Subcutaneous abdominal adipose tissue (tissue), 5 donors: ENCODE results near the gene MAPKAPK2.
"Not testable (repeated sequence)": the region's sequence is repeated elsewhere in the genome, so short reads cannot be mapped to it uniquely, and the experiment has no call there.

Experiments used
- H3K27ac ChIP-seq: one replicate; pipeline ENCODE4 v1.7.0; 2013; ENCODE audit warnings: low read depth, mild to moderate bottlenecking, inconsistent platforms, low read length, moderate library complexity
- H3K27me3 ChIP-seq, 5 donors: one replicate each; pipeline ENCODE4 v1.7.0; 2013; ENCODE audit warnings: low read length in 5 of 5, inconsistent platforms in 1 of 5; ENCODE audit not compliant: control insufficient read depth in 5 of 5, insufficient read depth in 4 of 5
- H3K36me3 ChIP-seq, 5 donors: one replicate each; pipeline ENCODE4 v1.7.0; 2013; ENCODE audit warnings: low read length in 5 of 5; ENCODE audit not compliant: control insufficient read depth in 5 of 5, insufficient read depth in 5 of 5
- H3K4me1 ChIP-seq, 5 donors: one replicate each; pipeline ENCODE4 v1.7.0; 2013; ENCODE audit warnings: low read length in 5 of 5, mild to moderate bottlenecking in 3 of 5, moderate library complexity in 1 of 5; ENCODE audit not compliant: control insufficient read depth in 5 of 5, insufficient read depth in 5 of 5
- H3K4me3 ChIP-seq, 5 donors: one replicate each; pipeline ENCODE4 v1.7.0; 2013; ENCODE audit warnings: low read length in 5 of 5, low read depth in 1 of 5
- H3K9ac ChIP-seq, 5 donors: one replicate each; pipeline ENCODE4 v1.7.0; 2013; ENCODE audit warnings: low read length in 5 of 5, mild to moderate bottlenecking in 4 of 5, moderate library complexity in 3 of 5
- H3K9me3 ChIP-seq, 5 donors: one replicate each; pipeline ENCODE4 v1.7.0; 2013; ENCODE audit warnings: low read length in 5 of 5; ENCODE audit not compliant: control insufficient read depth in 5 of 5
- donor health status: healthy.
- donor health status: healthy.
- donor health status: healthy.
- donor health status: healthy.
- donor health status: healthy.

Gene MAPKAPK2

DNA sequence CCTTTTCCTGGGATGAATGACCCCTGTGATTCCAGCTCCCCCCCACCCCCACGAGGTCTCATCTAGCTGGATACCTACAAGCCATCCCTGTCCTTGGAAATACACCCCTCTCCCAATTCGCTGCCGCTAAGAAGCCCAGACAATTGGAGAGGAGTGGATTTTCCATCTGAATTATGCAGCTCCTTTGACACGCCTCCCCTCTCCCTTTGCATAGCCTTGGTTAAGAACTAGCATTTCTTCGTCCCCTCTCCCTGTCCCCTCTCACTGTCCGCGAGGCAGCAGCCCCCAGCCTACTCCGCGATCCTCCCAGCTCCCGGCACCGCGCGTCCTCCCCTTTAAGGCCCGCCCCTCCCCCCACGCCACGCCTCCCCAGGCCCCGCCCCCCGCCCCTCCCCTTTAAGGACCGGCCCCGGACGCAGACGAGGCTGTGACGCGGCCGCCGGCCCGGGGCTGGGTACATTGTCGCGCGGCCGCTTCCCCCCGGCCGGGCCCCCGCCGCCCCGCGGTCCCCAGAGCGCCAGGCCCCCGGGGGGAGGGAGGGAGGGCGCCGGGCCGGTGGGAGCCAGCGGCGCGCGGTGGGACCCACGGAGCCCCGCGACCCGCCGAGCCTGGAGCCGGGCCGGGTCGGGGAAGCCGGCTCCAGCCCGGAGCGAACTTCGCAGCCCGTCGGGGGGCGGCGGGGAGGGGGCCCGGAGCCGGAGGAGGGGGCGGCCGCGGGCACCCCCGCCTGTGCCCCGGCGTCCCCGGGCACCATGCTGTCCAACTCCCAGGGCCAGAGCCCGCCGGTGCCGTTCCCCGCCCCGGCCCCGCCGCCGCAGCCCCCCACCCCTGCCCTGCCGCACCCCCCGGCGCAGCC is at the start of gene MAPKAPK2:
Gene MAPKAPK2 (plus strand): TSS at position 428 of the 856 bp plus-strand sequence. CDS start 325 bp downstream, at position 753.
- peak within 1 kb of the TSS; percentile 81 to 94 (median 90) for H3K4me3 ChIP-seq
- H3K9ac ChIP-seq: peak within 1 kb of the TSS; percentile 66 to 96 (median 92)
- H3K27ac ChIP-seq: peak within 1 kb of the TSS; percentile 95
- no peaks in the 10 kb centered on the region for H3K36me3 ChIP-seq
- no peaks in the 10 kb centered on the region for H3K27me3 ChIP-seq
- peaks cover 6 to 46% (median 34%) of the 10 kb centered on the region in 5 donors for H3K4me1 ChIP-seq
- no peaks in the 10 kb centered on the region for H3K9me3 ChIP-seq

DNA sequence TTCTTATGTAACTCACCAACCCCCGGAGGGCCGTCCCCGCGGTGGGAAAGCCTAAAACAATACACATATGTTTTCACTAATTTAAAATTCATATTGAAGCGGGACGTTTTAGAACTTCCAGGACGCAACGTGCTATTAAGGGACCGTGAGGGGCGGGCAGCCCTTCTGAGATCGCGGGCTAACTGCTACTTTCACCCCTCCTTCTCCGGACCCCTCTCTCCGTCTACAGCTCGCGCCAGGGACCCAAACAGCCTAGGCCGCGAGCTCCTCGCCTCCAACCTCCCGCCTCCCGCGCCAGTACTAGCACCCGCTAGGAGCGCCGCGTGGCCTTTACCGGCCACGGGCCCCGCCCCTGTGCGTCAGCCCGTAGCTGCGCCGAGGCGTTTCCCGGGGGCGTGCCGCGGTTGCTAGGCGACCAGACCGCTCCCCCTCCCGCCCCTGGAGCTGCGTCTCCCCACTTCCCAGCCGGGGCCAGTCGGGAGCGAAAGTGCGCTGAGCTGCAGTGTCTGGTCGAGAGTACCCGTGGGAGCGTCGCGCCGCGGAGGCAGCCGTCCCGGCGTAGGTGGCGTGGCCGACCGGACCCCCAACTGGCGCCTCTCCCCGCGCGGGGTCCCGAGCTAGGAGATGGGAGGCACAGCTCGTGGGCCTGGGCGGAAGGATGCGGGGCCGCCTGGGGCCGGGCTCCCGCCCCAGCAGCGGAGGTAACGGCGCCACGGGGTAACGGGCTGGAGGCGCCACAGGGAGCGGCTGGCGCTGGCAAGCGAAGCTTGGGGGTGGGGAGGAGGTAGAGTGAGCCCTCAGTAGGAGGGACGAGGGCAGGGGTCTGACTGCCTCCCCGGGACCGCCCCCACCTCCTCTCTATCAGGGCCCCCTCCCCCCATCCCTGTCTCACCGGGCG is 49.4 kb upstream of the MAPKAPK2 start, which contains the start of gene DYRK3:
Gene DYRK3 (plus strand): TSS at position 457 of the 898 bp plus-strand sequence. CDS start 168 bp downstream, at position 625.
- H3K27ac ChIP-seq: peak within 1 kb of the TSS; percentile 83
- H3K4me1 ChIP-seq: peaks cover 14 to 33% (median 28%) of the 10 kb centered on the region in 5 donors
- H3K4me3 ChIP-seq: peak within 1 kb of the TSS; percentile 70 to 89 (median 88)
- no peaks in the 10 kb centered on the region for H3K36me3 ChIP-seq
- no peaks in the 10 kb centered on the region for H3K27me3 ChIP-seq
- H3K9me3 ChIP-seq: no peaks in the 10 kb centered on the region
- H3K9ac ChIP-seq: peak within 1 kb of the TSS; percentile 65 to 94 (median 80)

GRCh38 chr1:206635978-206636345 is 48.7 kb upstream of the MAPKAPK2 start:
- peaks cover 14 to 33% (median 28%) of the 10 kb centered on the region in 5 donors for H3K4me1 ChIP-seq
- peak overlapping the region; percentile 83 for H3K27ac ChIP-seq
- no peaks in the 10 kb centered on the region for H3K9me3 ChIP-seq
- peak overlapping the region; percentile 70 to 89 (median 88) for H3K4me3 ChIP-seq
- H3K27me3 ChIP-seq: no peaks in the 10 kb centered on the region
- no peaks in the 10 kb centered on the region for H3K36me3 ChIP-seq
- H3K9ac ChIP-seq: peak overlapping the region in 4 of 5 donors; percentile 65 to 80 (median 76)

DNA sequence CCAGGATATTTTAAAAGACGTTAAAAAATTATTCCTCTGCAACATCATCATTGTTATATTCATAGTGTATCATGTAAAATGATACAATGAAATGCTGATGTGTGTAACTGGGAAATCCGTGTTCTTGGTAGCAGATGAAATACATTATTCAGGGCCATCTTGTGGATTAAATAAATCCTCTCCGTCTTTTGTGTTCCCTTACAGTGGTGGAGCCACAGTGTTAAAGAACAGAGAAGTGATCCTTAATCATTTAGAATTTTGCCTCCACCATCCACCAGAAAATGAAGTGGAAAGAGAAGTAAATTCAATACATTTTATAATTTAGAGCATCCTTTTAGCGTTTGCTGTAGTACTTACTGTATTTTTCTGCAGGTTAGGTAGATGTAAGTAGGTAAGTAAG is 48.0 kb upstream of the MAPKAPK2 start:
- peak overlapping the region in 3 of 5 donors; percentile 37 to 70 (median 38) for H3K4me3 ChIP-seq
- peak overlapping the region in 3 of 5 donors; percentile 46 to 80 (median 56) for H3K9ac ChIP-seq
- no peaks in the 10 kb centered on the region for H3K9me3 ChIP-seq
- H3K27me3 ChIP-seq: no peaks in the 10 kb centered on the region
- H3K36me3 ChIP-seq: no peaks in the 10 kb centered on the region
- peak overlapping the region; percentile 83 for H3K27ac ChIP-seq
- peaks cover 14 to 33% (median 28%) of the 10 kb centered on the region in 5 donors for H3K4me1 ChIP-seq

DNA sequence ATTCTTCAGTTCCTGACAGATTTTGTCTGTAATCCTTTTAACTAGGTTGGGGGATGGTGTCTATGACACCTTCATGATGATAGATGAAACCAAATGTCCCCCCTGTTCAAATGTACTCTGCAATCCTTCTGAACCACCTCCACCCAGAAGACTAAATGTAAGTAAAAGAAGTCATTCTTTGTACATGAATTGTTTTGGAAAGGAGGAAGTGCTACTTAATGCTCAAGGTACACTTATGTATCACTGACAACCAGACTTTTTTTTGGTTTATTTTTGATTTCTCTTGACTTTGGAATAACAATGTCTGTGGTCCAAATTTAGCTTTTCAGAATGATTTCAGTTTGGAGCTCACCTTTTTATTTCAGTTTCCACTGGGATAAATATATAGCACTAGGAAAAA is 47.1 kb upstream of the MAPKAPK2 start:
- Histone ChIP-seq H3K9ac (peak overlapping the region in 1 of 5 donors; percentile 62), H3K9me3 (no peaks in the 10 kb centered on the region), H3K4me1 (peaks cover 14 to 33% (median 28%) of the 10 kb centered on the region in 5 donors), H3K27me3 (no peaks in the 10 kb centered on the region), H3K27ac (peak overlapping the region; percentile 83), H3K36me3 (no peaks in the 10 kb centered on the region), H3K4me3 (peak overlapping the region in 1 of 5 donors; percentile 70)

DNA sequence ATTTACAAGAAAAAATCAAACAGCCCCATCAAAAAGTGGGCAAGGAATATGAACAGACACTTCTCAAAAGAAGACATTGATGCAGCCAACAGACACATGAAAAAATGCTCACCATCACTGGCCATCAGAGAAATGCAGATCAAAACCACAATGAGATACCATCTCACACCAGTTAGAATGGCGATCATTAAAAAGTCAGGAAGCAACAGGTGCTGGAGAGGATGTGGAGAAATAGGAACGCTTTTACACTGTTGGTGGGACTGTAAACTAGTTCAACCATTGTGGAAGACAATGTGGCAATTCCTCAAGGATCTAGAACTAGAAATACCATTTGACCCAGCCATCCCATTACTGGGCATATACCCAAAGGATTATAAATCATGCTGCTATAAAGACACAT is 42.6 kb upstream of the MAPKAPK2 start:
- not testable (repeated sequence) for H3K4me3 ChIP-seq, H3K27ac ChIP-seq, H3K27me3 ChIP-seq, H3K4me1 ChIP-seq, H3K36me3 ChIP-seq, H3K9ac ChIP-seq, H3K9me3 ChIP-seq

DNA sequence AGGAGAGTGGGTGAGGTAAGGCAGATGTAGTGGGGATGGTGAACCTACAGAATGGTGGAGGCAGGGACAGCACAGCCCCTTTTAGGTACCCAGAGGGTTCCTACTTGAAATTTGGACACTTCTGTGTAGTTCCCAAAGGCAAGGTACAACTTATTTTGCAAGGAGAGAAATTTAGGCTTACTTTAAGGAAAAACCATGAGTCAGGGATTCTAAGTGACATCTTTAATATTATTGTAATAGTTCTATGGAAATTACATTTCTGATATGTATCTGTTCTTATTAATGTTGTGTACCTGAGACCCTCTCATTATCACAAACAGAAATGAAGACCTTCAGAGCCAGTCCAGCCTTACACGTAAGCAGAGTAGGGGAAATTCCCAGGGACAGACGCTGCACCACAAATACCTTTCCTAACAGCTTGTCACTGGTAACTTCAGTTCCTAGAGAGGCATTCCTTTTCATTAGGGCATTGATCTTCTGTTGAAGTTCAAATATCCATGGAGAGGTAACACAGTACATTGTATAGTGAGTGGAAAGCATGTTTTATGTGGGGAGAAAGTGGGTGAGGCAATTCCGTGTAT is 41.5 kb upstream of the MAPKAPK2 start:
- Histone ChIP-seq H3K9ac (no peak overlapping the region), H3K9me3 (no peaks in the 10 kb centered on the region), H3K4me3 (no peak overlapping the region), H3K4me1 (peaks cover 0 to 3% (median 2%) of the 10 kb centered on the region in 5 donors), H3K27ac (no peak overlapping the region), H3K36me3 (peaks cover 0 to 13% (median 7%) of the 10 kb centered on the region in 5 donors), H3K27me3 (no peaks in the 10 kb centered on the region)

DNA sequence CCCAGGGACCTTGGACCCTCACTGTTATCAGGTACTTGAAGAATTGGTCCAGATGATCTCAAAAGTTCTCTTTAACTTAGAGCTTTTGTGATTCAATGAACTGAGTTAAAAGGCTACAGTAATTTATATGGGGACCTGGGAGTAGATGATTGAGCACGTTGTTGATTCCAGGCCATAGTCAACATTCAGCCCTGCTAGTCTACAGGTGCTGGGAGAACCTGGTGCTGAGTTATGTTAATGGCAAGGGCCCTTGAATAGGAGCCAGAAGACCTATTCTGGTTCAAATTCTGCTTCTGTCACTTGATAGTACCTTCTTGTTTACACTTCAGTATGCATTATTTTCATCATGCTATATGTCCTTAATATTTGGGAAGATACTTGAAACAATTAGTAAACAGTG is 38.2 kb upstream of the MAPKAPK2 start:
- Histone ChIP-seq H3K9ac (no peak overlapping the region), H3K4me3 (no peak overlapping the region), H3K27ac (no peak overlapping the region), H3K36me3 (peaks cover 0 to 21% (median 10%) of the 10 kb centered on the region in 5 donors), H3K4me1 (peaks cover 0 to 35% (median 28%) of the 10 kb centered on the region in 5 donors), H3K9me3 (no peaks in the 10 kb centered on the region), H3K27me3 (no peaks in the 10 kb centered on the region)

DNA sequence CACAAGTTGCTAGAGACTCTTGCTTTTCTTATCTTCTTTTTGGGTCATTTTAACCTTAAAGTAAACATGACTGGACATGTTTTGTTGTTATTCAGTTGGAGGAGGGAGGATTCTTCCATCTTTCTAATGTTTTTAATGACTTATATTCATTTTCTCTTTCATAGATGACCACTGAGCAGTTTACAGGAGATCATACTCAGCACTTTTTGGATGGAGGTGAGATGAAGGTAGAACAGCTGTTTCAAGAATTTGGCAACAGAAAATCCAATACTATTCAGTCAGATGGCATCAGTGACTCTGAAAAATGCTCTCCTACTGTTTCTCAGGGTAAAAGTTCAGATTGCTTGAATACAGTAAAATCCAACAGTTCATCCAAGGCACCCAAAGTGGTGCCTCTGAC is 37.5 kb upstream of the MAPKAPK2 start:
- H3K36me3 ChIP-seq: peaks cover 0 to 25% (median 13%) of the 10 kb centered on the region in 5 donors
- H3K27me3 ChIP-seq: no peaks in the 10 kb centered on the region
- no peak overlapping the region for H3K27ac ChIP-seq
- no peak overlapping the region for H3K9ac ChIP-seq
- H3K9me3 ChIP-seq: no peaks in the 10 kb centered on the region
- H3K4me3 ChIP-seq: no peak overlapping the region
- peaks cover 0 to 41% (median 28%) of the 10 kb centered on the region in 5 donors for H3K4me1 ChIP-seq
